GM12878 (cell line): Measurements from ENCODE around the gene PPP1R10. TPM values are rescaled to one million over a fixed set of nuclear protein-coding genes. Genes with fewer than 3 reads are reported as not detected.

Source experiments
- ATF3 ChIP-seq: IDR thresholded peaks from 2 replicates; pipeline ENCODE4 v1.6.1; 2011; ENCODE audit warnings: low read depth, mild to moderate bottlenecking, low read length, moderate library complexity, borderline replicate concordance; ENCODE audit errors: extremely low read depth
- BACH1 ChIP-seq: fragments of 450-650 bp; IDR thresholded peaks from 2 replicates; pipeline ENCODE4 v1.6.1; 2017; ENCODE audit warnings: mild to moderate bottlenecking, borderline replicate concordance
- CBX3 ChIP-seq: fragments of 200-600 bp; sonication (generic); IDR thresholded peaks from 2 replicates; pipeline ENCODE4 v1.6.1; 2016; ENCODE audit warnings: low read depth, borderline replicate concordance
- CEBPZ ChIP-seq: fragments of 150-350 bp; IDR thresholded peaks from 2 replicates; pipeline ENCODE4 v1.6.1; 2016; ENCODE audit warnings: low read depth, low read length
- CHD1 ChIP-seq: IDR thresholded peaks from 2 replicates; pipeline ENCODE4 v1.6.1; 2012; ENCODE audit warnings: low read depth, low read length, improper control_type of control experiment
- HSF1 ChIP-seq: fragments of 150-350 bp; IDR thresholded peaks from 2 replicates; pipeline ENCODE4 v1.6.1; 2014; ENCODE audit warnings: mild to moderate bottlenecking, low read depth, low read length
- KAT2A ChIP-seq: conservative IDR thresholded peaks from 2 replicates; pipeline ENCODE4 v1.6.1; 2011; ENCODE audit warnings: low read depth, low read length; ENCODE audit not compliant: control insufficient read depth
- KDM1A ChIP-seq: fragments of 200-600 bp; sonication (generic); IDR thresholded peaks from 2 replicates; pipeline ENCODE4 v1.6.1; 2016; ENCODE audit warnings: borderline replicate concordance
- MTA3 ChIP-seq: IDR thresholded peaks from 2 replicates; pipeline ENCODE4 v1.6.1; 2012; ENCODE audit warnings: low read length, inconsistent platforms, borderline replicate concordance
- NBN ChIP-seq: fragments of 450-650 bp; IDR thresholded peaks from 2 replicates; pipeline ENCODE4 v1.6.1; 2016
- NR2F1 ChIP-seq: fragments of 450-650 bp; conservative IDR thresholded peaks from 2 replicates; pipeline ENCODE4 v1.6.1; 2017; ENCODE audit warnings: mild to moderate bottlenecking
- PAX8 ChIP-seq: fragments of 450-650 bp; IDR thresholded peaks from 2 replicates; pipeline ENCODE4 v1.6.1; 2017; ENCODE audit warnings: mild to moderate bottlenecking, moderate library complexity
- POLR2AphosphoS2 ChIP-seq: IDR thresholded peaks from 2 replicates; pipeline ENCODE4 v1.6.1; 2011; ENCODE audit warnings: low read depth, mild to moderate bottlenecking, low read length, improper control_type of control experiment, moderate library complexity
- RAD21 ChIP-seq: IDR thresholded peaks from 2 replicates; pipeline ENCODE4 v1.6.1; 2011; ENCODE audit warnings: mild to moderate bottlenecking, low read depth, low read length, moderate library complexity; ENCODE audit not compliant: insufficient read depth
- RBBP5 ChIP-seq: fragments of 200-600 bp; sonication (generic); conservative IDR thresholded peaks from 2 replicates; pipeline ENCODE4 v1.6.1; 2016
- SIX5 ChIP-seq: IDR thresholded peaks from 2 replicates; pipeline ENCODE4 v1.6.1; 2011; ENCODE audit warnings: mild to moderate bottlenecking, low read depth, low read length, moderate library complexity; ENCODE audit not compliant: severe bottlenecking
- SP1 ChIP-seq: IDR thresholded peaks from one replicate; pipeline ENCODE4 v1.6.1; 2011; ENCODE audit warnings: low read depth, low read length
- SREBF2 ChIP-seq: IDR thresholded peaks from 2 replicates; pipeline ENCODE4 v1.6.1; 2012; ENCODE audit warnings: mild to moderate bottlenecking, low read length
- WRNIP1 ChIP-seq: IDR thresholded peaks from 2 replicates; pipeline ENCODE4 v1.6.1; 2011; ENCODE audit warnings: low read depth, low read length, improper control_type of control experiment, borderline replicate concordance
- ZNF274 ChIP-seq: IDR thresholded peaks from one replicate; pipeline ENCODE4 v1.8.0; 2011; ENCODE audit not compliant: insufficient read length, insufficient read depth
- polyA plus RNA-seq, 11 experiments: library from polyadenylated mRNA; depleted of rRNA in 4 of 11; unstranded in 6 of 11; stranded (reverse) in 5 of 11; fragments of >200 nt; fragmentation: Nextera tagmentation in 4 of 11; fragmentation: Illumina TruSeq in 1 of 11; extraction: Ambion mirVana in 4 of 11; extraction: Trizol in 1 of 11; gene quantifications; 1 replicate in 1 of 11; 2 replicates in 10 of 11; pipeline versions ENCODE4 v1.2.1 to v1.2.3, GENCODE V29; 2011 to 2016; ENCODE audit warnings: inconsistent platforms in 2 of 11, missing spikeins in 2 of 11, low read depth in 1 of 11
- total RNA-seq, 4 experiments: library from RNA; depleted of rRNA in 3 of 4; stranded (reverse); fragments of >200 nt in 3 of 4; fragmentation: Illumina TruSeq in 1 of 4; extraction: Trizol in 1 of 4; gene quantifications; 2 replicates each; pipeline versions ENCODE4 v1.2.1 to v1.2.3, GENCODE V29; 2013 to 2021
- TF ChIP-seq, protein P1 (sequence below): IDR thresholded peaks from 2 replicates; pipeline ENCODE4 v1.6.1; 2012; ENCODE audit warnings: low read depth, low read length, improper control_type of control experiment

PPP1R10 gene
- total and polyA plus RNA-seq, 10 of the 15 experiments (the other 5 are each of a cell fraction or from before 2014, with no cell fraction given), result 11.3 to 83.8 (median 41.2) TPM

DNA sequence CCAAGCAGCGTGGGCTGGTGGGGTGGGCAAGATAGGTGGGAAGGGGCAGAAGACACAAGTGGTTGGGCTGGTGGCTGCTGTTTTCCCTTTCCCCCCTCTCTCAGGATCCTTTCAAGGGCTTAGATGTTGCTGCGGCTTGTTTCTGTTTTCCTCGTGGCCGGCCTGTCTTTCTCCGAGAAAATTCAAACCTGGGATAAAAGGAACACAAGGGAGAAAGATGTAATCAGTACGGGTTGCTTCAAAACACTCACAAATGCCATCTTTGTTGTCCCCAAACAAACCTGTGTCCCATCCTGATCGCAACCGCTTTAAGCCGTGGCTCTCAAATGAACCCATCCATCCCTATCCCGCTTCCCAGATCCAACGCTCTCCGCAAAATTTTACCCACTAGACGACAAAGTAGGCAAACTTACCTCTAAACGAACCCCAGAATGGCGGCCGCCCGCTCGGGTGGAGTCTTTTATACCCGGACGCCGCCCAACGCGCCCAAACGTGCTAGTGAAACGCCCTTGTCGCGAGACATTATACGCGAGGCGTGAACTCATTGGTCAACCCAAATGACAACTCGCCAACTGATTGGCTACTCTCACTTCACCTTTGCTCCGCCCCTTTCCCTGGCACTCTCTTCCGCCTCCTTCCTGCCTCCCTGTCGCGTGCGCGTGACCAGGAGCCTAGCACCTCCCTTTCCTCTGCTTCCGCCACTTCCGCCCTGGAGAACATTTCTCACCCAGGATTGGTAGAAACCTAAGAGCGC, at the start of gene PPP1R10 (continued):
- TF ChIP-seq SIX5 (no peak), MTA3 (no peak), PAX8 (peak; percentile 97), KAT2A (no peak), KDM1A (no peak), BACH1 (peak; percentile 96), CHD1 (peak; percentile 96), HSF1 (no peak), NR2F1 (0 out of 2 replicates have a peak, but pooled peaks have one; percentile 18), ZNF274 (no peak), POLR2AphosphoS2 (peak; percentile 99), RAD21 (no peak), SP1 (peak; percentile 88), WRNIP1 (peak; percentile 73; the same call in 1 of the 2 replicates), CBX3 (no peak), RBBP5 (no peak), NBN (peak; percentile 90), CEBPZ (peak; percentile 53), SREBF2 (no peak; the same call in 1 of the 2 replicates), ATF3 (peak; percentile 12; the same call in 1 of the 2 replicates)
- TF ChIP-seq, protein P1, sequence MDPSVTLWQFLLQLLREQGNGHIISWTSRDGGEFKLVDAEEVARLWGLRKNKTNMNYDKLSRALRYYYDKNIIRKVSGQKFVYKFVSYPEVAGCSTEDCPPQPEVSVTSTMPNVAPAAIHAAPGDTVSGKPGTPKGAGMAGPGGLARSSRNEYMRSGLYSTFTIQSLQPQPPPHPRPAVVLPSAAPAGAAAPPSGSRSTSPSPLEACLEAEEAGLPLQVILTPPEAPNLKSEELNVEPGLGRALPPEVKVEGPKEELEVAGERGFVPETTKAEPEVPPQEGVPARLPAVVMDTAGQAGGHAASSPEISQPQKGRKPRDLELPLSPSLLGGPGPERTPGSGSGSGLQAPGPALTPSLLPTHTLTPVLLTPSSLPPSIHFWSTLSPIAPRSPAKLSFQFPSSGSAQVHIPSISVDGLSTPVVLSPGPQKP, result no peak; the same call in none of the 2 replicates
